Sigmoid colon (tissue), 7 donors: Measurements from ENCODE around the gene AHCYL2. TPM values are rescaled to one million over a fixed set of nuclear protein-coding genes. Genes with fewer than 3 reads are reported as not detected.

ENCODE experiments used
- DNase-seq: peaks from one replicate; pipeline ENCODE4 v3.0.0-alpha.2; 2019
- H3K27ac ChIP-seq, 4 donors: fragments of 200-600 bp; sonication (generic); one replicate each; pipeline ENCODE4 v1.5.1; 2016 to 2019; ENCODE audit warnings: mild to moderate bottlenecking in 1 of 4
- H3K27me3 ChIP-seq, 3 donors: fragments of 200-600 bp; sonication (generic); one replicate each; pipeline ENCODE4 v1.5.1; 2019; ENCODE audit warnings: mild to moderate bottlenecking in 1 of 3
- H3K36me3 ChIP-seq, 4 donors: fragments of 200-600 bp; sonication (generic); one replicate each; pipeline ENCODE4 v1.5.1; 2016 to 2019
- H3K4me1 ChIP-seq, 4 donors: fragments of 200-600 bp; sonication (generic); one replicate each; pipeline ENCODE4 v1.5.1; 2017 to 2019
- H3K4me3 ChIP-seq, 4 donors: fragments of 200-600 bp; sonication (generic); one replicate each; pipeline ENCODE4 v1.5.1; 2017 to 2019; ENCODE audit warnings: mild to moderate bottlenecking in 2 of 4, moderate library complexity in 1 of 4
- H3K9me3 ChIP-seq, 4 donors: fragments of 200-600 bp in 3 of 4; sonication (generic) in 3 of 4; one replicate each; pipeline versions ENCODE4 v1.5.1 to v1.6.1; 2013 to 2019
- EP300 ChIP-seq, 4 donors: sonication (generic); formaldehyde crosslinking; IDR thresholded peaks; one replicate each; pipeline ENCODE4 v1.6.1; 2017; ENCODE audit warnings: antibody characterized with exemption in 4 of 4
- POLR2A ChIP-seq, 2 donors: fragments of 450-650 bp; IDR thresholded peaks; one replicate each; pipeline ENCODE4 v1.6.1; 2016; ENCODE audit warnings: antibody characterized with exemption in 2 of 2, mild to moderate bottlenecking in 2 of 2, moderate library complexity in 2 of 2
- POLR2AphosphoS5 ChIP-seq, 4 donors: sonication (generic); formaldehyde crosslinking; IDR thresholded peaks; one replicate each; pipeline ENCODE4 v1.6.1; 2017; ENCODE audit warnings: antibody characterized with exemption in 4 of 4
- WGBS, 2 donors: extraction: QIAGEN DNeasy Blood & Tissue Kit; methylation state at CpG; one replicate each; pipeline ENCODE4 v1.1.7; 2013; 5-methylcytosine and 5-hydroxymethylcytosine counted together
- intact Hi-C: fragments of 100-400 bp; cut with DNase I; formaldehyde crosslinking; loops from one replicate; pipeline ENCODE4 v1.15.1; 2023
- polyA plus RNA-seq, 3 donors: library from polyadenylated mRNA; stranded (reverse); fragments of 200-250 nt; gene quantifications; one replicate each; pipeline ENCODE4 v1.2.3, GENCODE V29; 2013
- total RNA-seq, 4 donors: library from RNA; depleted of rRNA; stranded (reverse); fragments of >200 nt; gene quantifications; one replicate each; pipeline ENCODE4 v1.1.0, GENCODE V29; 2016
- TF ChIP-seq, protein P1 (sequence below), 4 experiments: fragments of 450-650 bp in 3 of 4; fragments of 200-600 bp in 1 of 4; IDR thresholded peaks; one replicate each; pipeline ENCODE4 v1.5.1; 2016 to 2019; ENCODE audit warnings: antibody characterized with exemption in 4 of 4, mild to moderate bottlenecking in 3 of 4, moderate library complexity in 2 of 4
- donor health status: healthy with polysubstance abuse.
- donor health status: Bipolar disorder and iron deficiency.
- donor health status: healthy.

Gene AHCYL2
- total and polyA plus RNA-seq, 7 donors, result 12.5 to 219 (median 16.8) TPM

DNA sequence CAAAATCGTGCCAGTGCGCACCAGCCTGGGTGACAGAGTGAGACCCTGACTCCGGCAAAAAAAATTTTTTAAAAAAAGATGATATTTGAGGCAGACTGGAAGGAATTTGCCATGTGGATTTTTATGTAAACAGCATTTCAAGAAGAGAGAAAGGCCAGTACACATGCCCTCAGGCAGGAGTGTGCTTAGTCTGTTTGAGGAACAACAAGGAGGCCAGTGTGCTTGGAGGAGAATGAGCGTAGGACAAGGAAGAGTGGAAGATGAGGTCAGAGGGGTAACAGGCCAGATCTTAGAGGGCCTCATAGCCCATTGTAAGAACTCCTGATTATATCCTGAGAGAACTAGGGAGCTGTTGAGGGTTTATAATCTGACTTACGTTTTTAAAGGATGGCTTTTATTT lies 192.2 kb downstream of the AHCYL2 start:
- intact Hi-C loops, result no loop called here
- Histone ChIP-seq H3K27me3 (no peaks in the 10 kb centered on the region), H3K9me3 (no peaks in the 10 kb centered on the region), H3K27ac (no peak overlapping the region), H3K4me1 (no peaks in the 10 kb centered on the region), H3K4me3 (no peak overlapping the region), H3K36me3 (peaks cover 0 to 28% (median 2%) of the 10 kb centered on the region in 4 donors)
- TF ChIP-seq EP300 (IDR thresholded peaks at IDR 0.05) (no peak), POLR2AphosphoS5 (IDR thresholded peaks at IDR 0.05) (no peak), POLR2A (IDR thresholded peaks at IDR 0.05) (no peak)
- TF ChIP-seq, protein P1, sequence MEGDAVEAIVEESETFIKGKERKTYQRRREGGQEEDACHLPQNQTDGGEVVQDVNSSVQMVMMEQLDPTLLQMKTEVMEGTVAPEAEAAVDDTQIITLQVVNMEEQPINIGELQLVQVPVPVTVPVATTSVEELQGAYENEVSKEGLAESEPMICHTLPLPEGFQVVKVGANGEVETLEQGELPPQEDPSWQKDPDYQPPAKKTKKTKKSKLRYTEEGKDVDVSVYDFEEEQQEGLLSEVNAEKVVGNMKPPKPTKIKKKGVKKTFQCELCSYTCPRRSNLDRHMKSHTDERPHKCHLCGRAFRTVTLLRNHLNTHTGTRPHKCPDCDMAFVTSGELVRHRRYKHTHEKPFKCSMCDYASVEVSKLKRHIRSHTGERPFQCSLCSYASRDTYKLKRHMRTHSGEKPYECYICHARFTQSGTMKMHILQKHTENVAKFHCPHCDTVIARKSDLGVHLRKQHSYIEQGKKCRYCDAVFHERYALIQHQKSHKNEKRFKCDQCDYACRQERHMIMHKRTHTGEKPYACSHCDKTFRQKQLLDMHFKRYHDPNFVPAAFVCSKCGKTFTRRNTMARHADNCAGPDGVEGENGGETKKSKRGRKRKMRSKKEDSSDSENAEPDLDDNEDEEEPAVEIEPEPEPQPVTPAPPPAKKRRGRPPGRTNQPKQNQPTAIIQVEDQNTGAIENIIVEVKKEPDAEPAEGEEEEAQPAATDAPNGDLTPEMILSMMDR (IDR thresholded peaks at IDR 0.05), result no peak
- DNase-seq, result no peak
- WGBS, 2 donors, result 93 to 97% methylated on average over 5 of the region's 5 CpGs

DNA sequence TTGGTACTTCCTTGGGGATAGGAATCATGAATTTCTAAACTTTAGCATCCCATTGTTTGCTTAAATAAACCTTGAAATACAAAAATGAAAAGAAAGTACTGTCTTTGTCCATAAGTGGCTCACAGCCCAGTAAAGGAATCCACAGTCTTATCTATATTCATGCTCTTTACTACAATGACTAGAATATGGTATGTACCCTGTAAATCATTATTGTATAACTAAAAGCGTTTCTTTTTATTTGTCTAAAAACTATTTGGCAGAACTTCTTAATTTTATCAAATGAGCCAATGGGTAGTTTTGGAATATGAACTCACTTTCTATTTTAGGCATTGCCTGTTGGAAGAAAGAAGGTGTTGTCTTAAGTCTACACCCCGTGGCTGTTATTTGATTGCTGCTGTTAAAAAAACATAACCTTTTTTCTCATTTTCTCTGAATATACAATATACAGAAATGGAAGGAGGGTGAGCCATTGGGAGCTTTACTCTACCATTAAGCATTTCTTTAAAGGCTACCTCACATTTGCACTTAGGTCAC lies 197.0 kb downstream of the AHCYL2 start:
- no peaks in the 10 kb centered on the region for H3K27me3 ChIP-seq
- H3K9me3 ChIP-seq, result no peaks in the 10 kb centered on the region
- peaks cover 0 to 33% (median 5%) of the 10 kb centered on the region in 4 donors for H3K36me3 ChIP-seq
- no peak overlapping the region for H3K4me3 ChIP-seq
- WGBS, 2 donors, result 15 to 61% methylated on average over 2 of the region's 2 CpGs
- TF ChIP-seq POLR2AphosphoS5 (IDR thresholded peaks at IDR 0.05) (no peak), POLR2A (IDR thresholded peaks at IDR 0.05) (no peak), EP300 (IDR thresholded peaks at IDR 0.05) (no peak)
- TF ChIP-seq, protein P1 (IDR thresholded peaks at IDR 0.05), result no peak
- no peaks in the 10 kb centered on the region for H3K4me1 ChIP-seq
- no peak for DNase-seq
- intact Hi-C loops, result no loop called here
- H3K27ac ChIP-seq, result no peak overlapping the region

DNA sequence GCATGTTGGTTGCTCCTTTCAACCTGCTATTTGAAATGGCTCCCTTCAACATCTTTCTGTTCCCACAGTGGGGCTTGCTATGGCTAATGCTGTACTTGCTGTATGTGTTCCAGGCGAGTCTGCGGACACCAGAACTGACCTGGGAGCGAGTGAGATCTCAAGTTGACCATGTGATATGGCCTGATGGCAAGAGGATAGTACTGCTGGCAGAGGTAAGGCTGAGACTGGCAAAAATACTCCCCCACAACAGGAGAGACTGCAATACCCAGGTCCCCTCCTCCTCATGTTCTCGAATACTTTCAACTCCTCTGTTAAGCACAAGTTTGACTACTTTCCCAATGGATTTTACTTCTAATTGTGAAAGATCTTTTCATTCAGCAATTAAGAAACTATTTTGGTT lies 197.9 kb downstream of the AHCYL2 start:
- intact Hi-C loops, result no loop called here
- no peaks in the 10 kb centered on the region for H3K27me3 ChIP-seq
- H3K4me3 ChIP-seq, result no peak overlapping the region
- no peaks in the 10 kb centered on the region for H3K4me1 ChIP-seq
- TF ChIP-seq POLR2A (IDR thresholded peaks at IDR 0.05) (no peak), POLR2AphosphoS5 (IDR thresholded peaks at IDR 0.05) (no peak), EP300 (IDR thresholded peaks at IDR 0.05) (no peak)
- TF ChIP-seq, protein P1 (IDR thresholded peaks at IDR 0.05), result no peak
- 97% methylated on average over 4 of the region's 4 CpGs for WGBS, 2 donors
- DNase-seq, result no peak
- H3K9me3 ChIP-seq, result no peaks in the 10 kb centered on the region
- no peak overlapping the region for H3K27ac ChIP-seq
- peaks cover 0 to 43% (median 5%) of the 10 kb centered on the region in 4 donors for H3K36me3 ChIP-seq

DNA sequence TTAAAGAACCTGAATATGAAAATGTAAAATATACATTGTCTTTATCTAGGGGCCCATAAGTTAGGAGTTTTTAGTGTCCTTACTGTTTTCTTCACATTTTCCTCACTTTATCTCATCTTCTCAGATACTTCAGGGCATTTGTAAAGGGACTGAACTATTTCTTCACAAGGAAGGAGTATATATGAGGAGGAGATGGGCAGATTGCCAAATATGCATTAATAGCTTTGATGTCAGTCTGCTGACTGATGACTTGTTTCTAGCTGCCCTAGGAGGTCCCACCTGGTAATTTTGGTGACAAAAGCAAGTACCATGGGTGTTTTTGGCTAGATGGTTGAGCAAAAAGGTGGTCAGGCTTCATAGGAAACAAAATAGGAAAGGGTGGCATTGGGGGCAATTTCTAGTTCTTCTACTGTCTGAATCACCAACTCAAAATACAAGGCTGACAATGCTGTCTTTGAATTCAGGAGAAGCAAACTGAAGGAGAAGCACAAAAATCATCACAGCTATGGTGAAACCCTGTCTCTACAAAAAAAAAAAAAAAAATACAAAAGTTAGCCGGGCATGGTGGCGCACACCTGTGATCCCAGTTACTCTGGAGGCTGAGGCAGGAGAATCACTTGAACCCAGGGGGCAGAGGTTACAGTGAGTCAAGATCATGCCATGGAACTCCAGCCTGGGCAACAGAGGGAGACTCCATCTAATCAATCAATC lies 199.0 kb downstream of the AHCYL2 start:
- TF ChIP-seq, protein P1 (IDR thresholded peaks at IDR 0.05), result no peak
- TF ChIP-seq POLR2A (IDR thresholded peaks at IDR 0.05) (no peak), POLR2AphosphoS5 (IDR thresholded peaks at IDR 0.05) (no peak), EP300 (IDR thresholded peaks at IDR 0.05) (no peak)
- no peaks in the 10 kb centered on the region for H3K9me3 ChIP-seq
- intact Hi-C loops, result no loop called here
- no peaks in the 10 kb centered on the region for H3K27me3 ChIP-seq
- H3K36me3 ChIP-seq, result peaks cover 0 to 46% (median 5%) of the 10 kb centered on the region in 4 donors
- H3K4me3 ChIP-seq, result no peak overlapping the region
- H3K27ac ChIP-seq, result no peak overlapping the region
- H3K4me1 ChIP-seq, result no peaks in the 10 kb centered on the region
- DNase-seq, result no peak
- WGBS, 2 donors, result 93 to 94% methylated on average over 2 of the region's 2 CpGs
